ENCODE measurements around the gene PTRH2. TPM values are rescaled to one million over a fixed set of nuclear protein-coding genes. Genes with fewer than 3 reads are reported as not detected.

Gene PTRH2
- total RNA-seq, 4 donors from 2014 or later: 9.6 to 27.4 (median 21.7) TPM

DNA sequence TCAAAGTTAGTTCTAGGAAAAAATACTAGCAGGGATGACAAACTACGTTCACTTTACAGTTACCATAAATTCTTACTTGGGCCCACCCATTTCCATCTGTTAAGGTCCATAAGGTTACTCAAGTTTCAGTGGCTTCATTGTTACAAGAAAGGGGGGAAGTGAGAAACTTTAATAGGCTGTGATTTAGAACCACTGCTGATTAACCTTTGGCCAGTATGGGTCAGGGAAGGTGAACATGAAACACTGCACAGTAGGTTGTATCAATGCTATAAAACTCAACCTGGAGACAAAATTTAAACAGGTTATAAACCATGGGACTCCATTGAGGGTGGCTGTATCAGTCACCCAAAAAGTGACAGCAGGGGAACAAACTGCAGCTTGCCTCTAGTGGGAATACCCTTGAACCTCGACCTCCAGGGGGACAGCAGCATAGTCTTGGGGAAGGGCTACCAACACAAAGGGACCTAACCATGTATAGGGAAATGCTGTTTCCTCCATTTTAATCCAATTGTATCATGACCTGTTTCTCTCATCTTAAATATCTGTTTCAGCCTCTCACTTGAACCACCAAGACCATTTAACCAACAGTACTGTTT is 10.4 kb downstream of the PTRH2 start:
- H3K27ac ChIP-seq: no peak overlapping the region
- WGBS, 2 donors: 89 to 93% methylated on average over 2 of the region's 2 CpGs
- no peaks in the 10 kb centered on the region for H3K4me1 ChIP-seq
- intact Hi-C loops (cut with DNase I): no loop called here
- H3K36me3 ChIP-seq: peaks cover 47% of the 10 kb centered on the region in 2 donors
- H3K27me3 ChIP-seq: no peaks in the 10 kb centered on the region
- no peak overlapping the region for H3K4me3 ChIP-seq (replicated peaks in 1 of 3)
- no peaks in the 10 kb centered on the region for H3K9me3 ChIP-seq
- TF ChIP-seq, protein P1, sequence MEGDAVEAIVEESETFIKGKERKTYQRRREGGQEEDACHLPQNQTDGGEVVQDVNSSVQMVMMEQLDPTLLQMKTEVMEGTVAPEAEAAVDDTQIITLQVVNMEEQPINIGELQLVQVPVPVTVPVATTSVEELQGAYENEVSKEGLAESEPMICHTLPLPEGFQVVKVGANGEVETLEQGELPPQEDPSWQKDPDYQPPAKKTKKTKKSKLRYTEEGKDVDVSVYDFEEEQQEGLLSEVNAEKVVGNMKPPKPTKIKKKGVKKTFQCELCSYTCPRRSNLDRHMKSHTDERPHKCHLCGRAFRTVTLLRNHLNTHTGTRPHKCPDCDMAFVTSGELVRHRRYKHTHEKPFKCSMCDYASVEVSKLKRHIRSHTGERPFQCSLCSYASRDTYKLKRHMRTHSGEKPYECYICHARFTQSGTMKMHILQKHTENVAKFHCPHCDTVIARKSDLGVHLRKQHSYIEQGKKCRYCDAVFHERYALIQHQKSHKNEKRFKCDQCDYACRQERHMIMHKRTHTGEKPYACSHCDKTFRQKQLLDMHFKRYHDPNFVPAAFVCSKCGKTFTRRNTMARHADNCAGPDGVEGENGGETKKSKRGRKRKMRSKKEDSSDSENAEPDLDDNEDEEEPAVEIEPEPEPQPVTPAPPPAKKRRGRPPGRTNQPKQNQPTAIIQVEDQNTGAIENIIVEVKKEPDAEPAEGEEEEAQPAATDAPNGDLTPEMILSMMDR (IDR thresholded peaks at IDR 0.05): no peak
- TF ChIP-seq POLR2A (IDR thresholded peaks at IDR 0.05): no peak
- no peak for DNase-seq

DNA sequence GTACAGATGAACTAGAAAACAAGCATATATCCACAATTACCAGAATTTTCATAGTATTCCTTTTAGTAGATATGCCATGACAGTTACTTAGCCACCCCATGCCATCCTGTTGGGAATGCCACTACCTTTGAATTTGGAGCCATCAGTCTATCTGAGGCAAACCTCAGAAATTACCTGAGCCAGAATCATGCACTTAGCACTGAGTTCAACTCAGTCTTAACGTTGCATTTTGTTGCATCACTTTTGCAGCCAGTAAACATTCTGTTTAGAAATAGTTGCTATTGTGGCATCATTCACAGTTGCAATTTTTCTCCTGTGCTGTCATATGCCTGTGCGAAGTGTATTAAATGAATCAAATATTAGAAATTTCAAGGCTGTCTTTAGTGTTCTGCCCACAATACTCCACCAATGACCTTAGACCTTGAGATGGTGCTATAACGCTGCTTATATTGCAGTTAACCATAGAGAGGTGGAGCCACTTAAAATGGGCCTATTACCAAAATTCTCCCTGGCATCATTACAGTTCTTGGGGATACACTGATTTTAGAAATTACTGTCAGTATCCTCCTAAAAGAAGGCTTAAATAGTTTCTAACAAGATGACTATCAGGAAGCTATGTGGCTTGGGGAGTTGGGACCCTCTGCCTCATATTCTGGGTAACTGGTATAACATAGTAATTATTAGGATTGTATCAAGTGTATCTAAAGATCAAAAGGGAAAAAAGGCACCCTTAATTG is 11.1 kb downstream of the PTRH2 start:
- Histone ChIP-seq H3K27ac (no peak overlapping the region), H3K27me3 (no peaks in the 10 kb centered on the region), H3K4me1 (no peaks in the 10 kb centered on the region), H3K9me3 (no peaks in the 10 kb centered on the region), H3K36me3 (peaks cover 53 to 54% of the 10 kb centered on the region in 2 donors), H3K4me3 (replicated peaks in 1 of 3) (no peak overlapping the region)
- no peak for DNase-seq
- intact Hi-C loops (cut with DNase I): no loop called here
- 81 to 82% methylated on average over 3 of the region's 3 CpGs for WGBS, 2 donors
- TF ChIP-seq POLR2A (IDR thresholded peaks at IDR 0.05): no peak
- TF ChIP-seq, protein P1 (IDR thresholded peaks at IDR 0.05): no peak

GRCh38 chr17:59694344-59694743 is 12.9 kb downstream of the PTRH2 start:
- DNase-seq: no peak
- Histone ChIP-seq H3K27ac (no peak overlapping the region), H3K27me3 (no peaks in the 10 kb centered on the region), H3K9me3 (no peaks in the 10 kb centered on the region), H3K36me3 (peaks cover 69 to 70% of the 10 kb centered on the region in 2 donors), H3K4me3 (replicated peaks in 1 of 3) (no peak overlapping the region), H3K4me1 (no peaks in the 10 kb centered on the region)
- TF ChIP-seq, protein P1 (IDR thresholded peaks at IDR 0.05): no peak
- no peak for TF ChIP-seq POLR2A (IDR thresholded peaks at IDR 0.05)
- intact Hi-C loops (cut with DNase I): no loop called here
- 95 to 97% methylated on average over 2 of the region's 2 CpGs for WGBS, 2 donors

DNA sequence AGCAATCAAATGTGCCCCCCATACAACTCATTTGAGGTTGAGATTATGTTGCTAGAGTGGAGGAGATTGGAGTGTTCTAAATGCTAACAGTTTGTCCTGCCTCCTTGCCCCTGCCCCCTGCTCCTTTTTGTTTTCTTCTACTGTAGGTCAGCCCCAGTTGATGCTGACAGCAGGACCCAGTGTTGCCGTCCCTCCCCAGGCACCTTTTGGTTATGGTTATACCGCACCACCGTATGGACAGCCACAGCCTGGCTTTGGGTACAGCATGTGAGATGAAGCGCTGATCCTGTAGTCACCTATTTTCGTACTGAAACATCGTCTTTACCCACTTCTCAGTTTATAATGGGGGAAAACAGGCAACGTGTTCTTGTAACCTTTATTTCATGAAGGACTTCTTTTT is 13.6 kb downstream of the PTRH2 start:
- Histone ChIP-seq H3K4me1 (no peaks in the 10 kb centered on the region), H3K4me3 (replicated peaks in 1 of 3) (no peak overlapping the region), H3K27me3 (no peaks in the 10 kb centered on the region), H3K36me3 (peaks cover 69 to 70% of the 10 kb centered on the region in 2 donors), H3K27ac (no peak overlapping the region), H3K9me3 (no peaks in the 10 kb centered on the region)
- TF ChIP-seq, protein P1 (IDR thresholded peaks at IDR 0.05): no peak
- no peak for TF ChIP-seq POLR2A (IDR thresholded peaks at IDR 0.05)
- intact Hi-C loops (cut with DNase I): no loop called here
- no peak for DNase-seq
- WGBS, 2 donors: 92 to 93% methylated on average over 7 of the region's 7 CpGs

DNA sequence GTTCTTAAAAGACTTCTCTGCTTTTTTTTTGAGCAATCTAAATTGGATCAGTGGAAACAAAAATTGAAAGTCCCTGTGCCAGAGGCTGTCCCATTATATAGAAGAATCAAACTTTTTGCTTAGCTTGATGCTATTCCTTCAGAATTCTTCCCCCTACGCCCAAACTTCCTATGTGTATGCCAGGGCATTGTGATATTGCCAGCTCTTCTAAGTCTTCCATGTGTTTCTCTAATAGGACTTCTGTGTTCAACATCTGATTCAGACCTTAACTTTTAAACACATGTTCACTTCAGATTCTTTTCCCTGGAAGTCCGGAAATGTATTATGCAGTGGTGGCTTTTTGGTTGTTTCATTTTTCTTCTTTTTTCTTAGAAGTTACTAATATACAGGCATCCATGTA is 18.7 kb downstream of the PTRH2 start:
- Histone ChIP-seq H3K27me3 (no peaks in the 10 kb centered on the region), H3K4me3 (replicated peaks in 1 of 3) (no peak overlapping the region), H3K36me3 (peaks cover 73 to 75% of the 10 kb centered on the region in 2 donors), H3K4me1 (no peaks in the 10 kb centered on the region), H3K27ac (no peak overlapping the region), H3K9me3 (no peaks in the 10 kb centered on the region)
- no peak for TF ChIP-seq POLR2A (IDR thresholded peaks at IDR 0.05)
- TF ChIP-seq, protein P1 (IDR thresholded peaks at IDR 0.05): no peak
- WGBS, 2 donors: 86 to 92% methylated on average over 2 of the region's 2 CpGs
- DNase-seq: no peak
- intact Hi-C loops (cut with DNase I): no loop called here
